Activated naive CD8-positive, alpha-beta T cell treated with anti-CD3 and anti-CD28 coated beads, Interleukin-2, amount 50 U/mL, for 16 hours (primary cell): ENCODE results near the gene CUL4A.
"Not testable (repeated sequence)": the region's sequence is repeated elsewhere in the genome, so short reads cannot be mapped to it uniquely, and the experiment has no call there.

Experiments
- DNase-seq: peaks from one replicate; pipeline ENCODE4 v3.0.0-alpha.2; 2020; ENCODE audit warnings: low read depth, low spot score

CUL4A gene

GRCh38 chr13:113292021-113292862 is 82.8 kb downstream of the CUL4A start:
- no peak for DNase-seq

GRCh38 chr13:113293686-113294085 is 84.3 kb downstream of the CUL4A start:
- no peak for DNase-seq

GRCh38 chr13:113295776-113296175 is 86.4 kb downstream of the CUL4A start:
- no peak for DNase-seq

- DNase-seq = peak; percentile 100
Observed at GRCh38 chr13:113296823-113297369, 87.5 kb downstream of the CUL4A start, which contains the start of gene LAMP1. Gene LAMP1, plus strand, starts transcription at chr13:113297239. Its CDS starts 196 bp downstream, at chr13:113297435.

GRCh38 chr13:113297370-113298042 is 88.1 kb downstream of the CUL4A start:
- DNase-seq = peak; percentile 20

- no peak for DNase-seq
Observed at GRCh38 chr13:113298043-113298945, 88.9 kb downstream of the CUL4A start.

- no peak for DNase-seq
Observed at GRCh38 chr13:113299951-113300350, 90.5 kb downstream of the CUL4A start.

GRCh38 chr13:113302986-113303385 is 93.6 kb downstream of the CUL4A start:
- no peak for DNase-seq

GRCh38 chr13:113304121-113304520 is 94.7 kb downstream of the CUL4A start:
- no peak for DNase-seq

GRCh38 chr13:113305208-113305607 is 95.8 kb downstream of the CUL4A start:
- no peak for DNase-seq

GRCh38 chr13:113307491-113307890 is 98.1 kb downstream of the CUL4A start:
- DNase-seq = no peak

- DNase-seq = no peak
Observed at GRCh38 chr13:113309473-113309872, 100.1 kb downstream of the CUL4A start.

- DNase-seq = not testable (repeated sequence)
Observed at GRCh38 chr13:113314112-113314511, 104.7 kb downstream of the CUL4A start.

- DNase-seq = not testable (repeated sequence)
Observed at GRCh38 chr13:113314895-113315470, 105.6 kb downstream of the CUL4A start.

- no peak for DNase-seq
Observed at GRCh38 chr13:113315992-113316391, 106.6 kb downstream of the CUL4A start.
